GM23338 (cell line): ENCODE data around the gene ATXN7L3.
"Not testable (repeated sequence)": the region's sequence is repeated elsewhere in the genome, so short reads cannot be mapped to it uniquely, and the experiment has no call there.

Experiments
- EZH2 ChIP-seq: fragments of 200-600 bp; sonication (generic); IDR thresholded peaks from one replicate; pipeline ENCODE4 v1.8.0; 2017; ENCODE audit warnings: antibody characterized with exemption, mild to moderate bottlenecking, low read depth; ENCODE audit not compliant: unreplicated experiment
- EZH2phosphoT487 ChIP-seq: fragments of 200-600 bp; sonication (generic); IDR thresholded peaks from one replicate; pipeline ENCODE4 v1.8.1; 2018; ENCODE audit warnings: antibody characterized with exemption; ENCODE audit not compliant: unreplicated experiment
- JUNB ChIP-seq: IDR thresholded peaks from one replicate; pipeline ENCODE4 v1.6.1; 2016; ENCODE audit warnings: antibody characterized with exemption; ENCODE audit not compliant: unreplicated experiment
- NANOG ChIP-seq: IDR thresholded peaks from 2 replicates; pipeline ENCODE4 v1.6.1; 2016; ENCODE audit warnings: antibody characterized with exemption, borderline replicate concordance
- TF ChIP-seq, protein P1 (sequence below), 2 experiments: fragments of 200-600 bp in 1 of 2; sonication (generic) in 1 of 2; conservative IDR thresholded peaks; 2 replicates each; pipeline versions ENCODE4 v1.5.1 to v1.6.1; 2016 to 2017; ENCODE audit warnings: antibody characterized with exemption in 2 of 2, low read depth in 2 of 2, mild to moderate bottlenecking in 2 of 2, moderate library complexity in 1 of 2
- TF ChIP-seq, protein P2 (sequence below): IDR thresholded peaks from one replicate; pipeline ENCODE4 v1.6.1; 2018; ENCODE audit warnings: antibody characterized with exemption; ENCODE audit not compliant: unreplicated experiment

DNA sequence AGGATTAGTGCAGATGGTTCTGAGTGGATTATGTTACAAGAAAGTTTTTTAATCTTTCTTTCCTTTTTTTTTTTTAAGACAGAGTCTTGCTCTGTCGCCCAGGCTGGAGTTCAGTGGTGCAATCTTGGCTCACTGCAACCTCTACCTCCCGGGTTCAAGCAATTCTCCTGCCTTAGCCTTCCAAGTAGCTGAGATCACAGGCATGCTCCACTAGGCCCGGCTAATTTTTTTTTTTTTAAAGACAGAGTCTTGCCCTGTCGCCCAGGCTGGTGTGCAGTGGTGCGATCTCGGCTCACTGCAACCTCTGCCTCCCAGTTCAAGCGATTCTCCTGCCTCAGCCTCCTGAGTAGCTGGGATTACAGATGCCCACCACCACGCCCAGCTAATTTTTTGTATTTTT is 55.8 kb downstream of the ATXN7L3 start:
- TF ChIP-seq, protein P1, sequence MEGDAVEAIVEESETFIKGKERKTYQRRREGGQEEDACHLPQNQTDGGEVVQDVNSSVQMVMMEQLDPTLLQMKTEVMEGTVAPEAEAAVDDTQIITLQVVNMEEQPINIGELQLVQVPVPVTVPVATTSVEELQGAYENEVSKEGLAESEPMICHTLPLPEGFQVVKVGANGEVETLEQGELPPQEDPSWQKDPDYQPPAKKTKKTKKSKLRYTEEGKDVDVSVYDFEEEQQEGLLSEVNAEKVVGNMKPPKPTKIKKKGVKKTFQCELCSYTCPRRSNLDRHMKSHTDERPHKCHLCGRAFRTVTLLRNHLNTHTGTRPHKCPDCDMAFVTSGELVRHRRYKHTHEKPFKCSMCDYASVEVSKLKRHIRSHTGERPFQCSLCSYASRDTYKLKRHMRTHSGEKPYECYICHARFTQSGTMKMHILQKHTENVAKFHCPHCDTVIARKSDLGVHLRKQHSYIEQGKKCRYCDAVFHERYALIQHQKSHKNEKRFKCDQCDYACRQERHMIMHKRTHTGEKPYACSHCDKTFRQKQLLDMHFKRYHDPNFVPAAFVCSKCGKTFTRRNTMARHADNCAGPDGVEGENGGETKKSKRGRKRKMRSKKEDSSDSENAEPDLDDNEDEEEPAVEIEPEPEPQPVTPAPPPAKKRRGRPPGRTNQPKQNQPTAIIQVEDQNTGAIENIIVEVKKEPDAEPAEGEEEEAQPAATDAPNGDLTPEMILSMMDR (conservative IDR thresholded peaks at IDR 0.05; ENCODE audit: low read depth in 2 of 2) = not testable (repeated sequence)
- TF ChIP-seq, protein P2, sequence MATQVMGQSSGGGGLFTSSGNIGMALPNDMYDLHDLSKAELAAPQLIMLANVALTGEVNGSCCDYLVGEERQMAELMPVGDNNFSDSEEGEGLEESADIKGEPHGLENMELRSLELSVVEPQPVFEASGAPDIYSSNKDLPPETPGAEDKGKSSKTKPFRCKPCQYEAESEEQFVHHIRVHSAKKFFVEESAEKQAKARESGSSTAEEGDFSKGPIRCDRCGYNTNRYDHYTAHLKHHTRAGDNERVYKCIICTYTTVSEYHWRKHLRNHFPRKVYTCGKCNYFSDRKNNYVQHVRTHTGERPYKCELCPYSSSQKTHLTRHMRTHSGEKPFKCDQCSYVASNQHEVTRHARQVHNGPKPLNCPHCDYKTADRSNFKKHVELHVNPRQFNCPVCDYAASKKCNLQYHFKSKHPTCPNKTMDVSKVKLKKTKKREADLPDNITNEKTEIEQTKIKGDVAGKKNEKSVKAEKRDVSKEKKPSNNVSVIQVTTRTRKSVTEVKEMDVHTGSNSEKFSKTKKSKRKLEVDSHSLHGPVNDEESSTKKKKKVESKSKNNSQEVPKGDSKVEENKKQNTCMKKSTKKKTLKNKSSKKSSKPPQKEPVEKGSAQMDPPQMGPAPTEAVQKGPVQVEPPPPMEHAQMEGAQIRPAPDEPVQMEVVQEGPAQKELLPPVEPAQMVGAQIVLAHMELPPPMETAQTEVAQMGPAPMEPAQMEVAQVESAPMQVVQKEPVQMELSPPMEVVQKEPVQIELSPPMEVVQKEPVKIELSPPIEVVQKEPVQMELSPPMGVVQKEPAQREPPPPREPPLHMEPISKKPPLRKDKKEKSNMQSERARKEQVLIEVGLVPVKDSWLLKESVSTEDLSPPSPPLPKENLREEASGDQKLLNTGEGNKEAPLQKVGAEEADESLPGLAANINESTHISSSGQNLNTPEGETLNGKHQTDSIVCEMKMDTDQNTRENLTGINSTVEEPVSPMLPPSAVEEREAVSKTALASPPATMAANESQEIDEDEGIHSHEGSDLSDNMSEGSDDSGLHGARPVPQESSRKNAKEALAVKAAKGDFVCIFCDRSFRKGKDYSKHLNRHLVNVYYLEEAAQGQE = not testable (repeated sequence)
- TF ChIP-seq JUNB, EZH2phosphoT487, EZH2, NANOG: not testable (repeated sequence)
